ENCODE measurements around the gene FAM216A.
"Not testable (repeated sequence)": the region's sequence is repeated elsewhere in the genome, so short reads cannot be mapped to it uniquely, and the experiment has no call there.

The FAM216A gene

GRCh38 chr12:110513842-110514241 is 45.2 kb downstream of the FAM216A start:
- no peak for TF ChIP-seq CTCF (IDR thresholded peaks at IDR 0.05; ENCODE audit: extremely low read depth, insufficient read depth, missing control alignments)
- no peak for DNase-seq (ENCODE audit: low spot score)
- in situ Hi-C loops (cut with MboI; ENCODE audit: low pct_unique_long_range_greater_than_20kb, low sequenced_read_pairs, unreplicated experiment) = loop anchor here (5.0 kb wide), 1 partner anchor 88 kb away; no protein-coding TSS in a partner anchor

- in situ Hi-C loops (cut with MboI; ENCODE audit: low pct_unique_long_range_greater_than_20kb, low sequenced_read_pairs, unreplicated experiment) = loop anchor here (5.0 kb wide), 1 partner anchor 88 kb away; no protein-coding TSS in a partner anchor
- DNase-seq (ENCODE audit: low spot score) = no peak
- TF ChIP-seq CTCF (IDR thresholded peaks at IDR 0.05; ENCODE audit: extremely low read depth, insufficient read depth, missing control alignments) = no peak
Observed at GRCh38 chr12:110514363-110514762, 45.7 kb downstream of the FAM216A start.

- DNase-seq (ENCODE audit: low spot score) = no peak
- in situ Hi-C loops (cut with MboI; ENCODE audit: low pct_unique_long_range_greater_than_20kb, low sequenced_read_pairs, unreplicated experiment) = no loop called here
- no peak for TF ChIP-seq CTCF (IDR thresholded peaks at IDR 0.05; ENCODE audit: extremely low read depth, insufficient read depth, missing control alignments)
Observed at GRCh38 chr12:110516995-110517394, 48.4 kb downstream of the FAM216A start.

GRCh38 chr12:110518014-110518413 is 49.4 kb downstream of the FAM216A start:
- DNase-seq (ENCODE audit: low spot score); in situ Hi-C loops (cut with MboI; ENCODE audit: low pct_unique_long_range_greater_than_20kb, low sequenced_read_pairs, unreplicated experiment): not testable (repeated sequence)

GRCh38 chr12:110520876-110521712 is 52.4 kb downstream of the FAM216A start:
- in situ Hi-C loops (cut with MboI; ENCODE audit: low pct_unique_long_range_greater_than_20kb, low sequenced_read_pairs, unreplicated experiment); DNase-seq (ENCODE audit: low spot score): not testable (repeated sequence)

- DNase-seq (ENCODE audit: low spot score) = peak; percentile 23
- no peak for TF ChIP-seq CTCF (IDR thresholded peaks at IDR 0.05; ENCODE audit: extremely low read depth, insufficient read depth, missing control alignments)
- in situ Hi-C loops (cut with MboI; ENCODE audit: low pct_unique_long_range_greater_than_20kb, low sequenced_read_pairs, unreplicated experiment) = no loop called here
Observed at GRCh38 chr12:110528277-110528839, 59.7 kb downstream of the FAM216A start.

- TF ChIP-seq CTCF (IDR thresholded peaks at IDR 0.05; ENCODE audit: extremely low read depth, insufficient read depth, missing control alignments) = no peak
- in situ Hi-C loops (cut with MboI; ENCODE audit: low pct_unique_long_range_greater_than_20kb, low sequenced_read_pairs, unreplicated experiment) = no loop called here
- DNase-seq (ENCODE audit: low spot score) = peak; percentile 24
Observed at GRCh38 chr12:110530511-110530910, 61.9 kb downstream of the FAM216A start.
